SK-N-SH treated with all-trans-retinoic acid at 6 μM for 48 hours (cell line): ENCODE results near the gene OPHN1.

Source experiments
- ATAC-seq: fragments of 200-7000 bp; cut with Tn5 transposase; 3 replicates; pipeline ENCODE4 v1.9.1; 2020; ENCODE audit warnings: mild to moderate bottlenecking, moderate library complexity
- ARNTL ChIP-seq: fragments of 450-650 bp; formaldehyde crosslinking; IDR thresholded peaks from 2 replicates; pipeline ENCODE4 v1.5.0; 2020; ENCODE audit warnings: low read depth, mild to moderate bottlenecking, moderate library complexity, borderline replicate concordance
- BACH2 ChIP-seq: fragments of 250-450 bp; sonication (Bioruptor Pico); IDR thresholded peaks from 2 replicates; pipeline ENCODE4 v1.9.0; 2021; ENCODE audit warnings: mild to moderate bottlenecking, borderline replicate concordance
- CREB5 ChIP-seq: fragments of 250-450 bp; sonication (Bioruptor Pico); IDR thresholded peaks from 2 replicates; pipeline ENCODE4 v1.5.1; 2020; ENCODE audit warnings: low read depth, mild to moderate bottlenecking, moderate library complexity
- CSDC2 ChIP-seq: fragments of 250-450 bp; sonication (Bioruptor Pico); IDR thresholded peaks from 2 replicates; pipeline ENCODE4 v1.5.0; 2020; ENCODE audit warnings: mild to moderate bottlenecking, moderate library complexity
- CSRNP3 ChIP-seq: fragments of 250-450 bp; sonication (Bioruptor Pico); IDR thresholded peaks from 2 replicates; pipeline ENCODE4 v1.5.1; 2021; ENCODE audit warnings: mild to moderate bottlenecking, moderate library complexity
- ESRRG ChIP-seq: fragments of 250-450 bp; sonication (Bioruptor Pico); IDR thresholded peaks from 2 replicates; pipeline ENCODE4 v1.6.1; 2021; ENCODE audit warnings: mild to moderate bottlenecking
- GLIS3 ChIP-seq: fragments of 250-450 bp; sonication (Bioruptor Pico); IDR thresholded peaks from 2 replicates; pipeline ENCODE4 v1.5.0; 2020; ENCODE audit warnings: mild to moderate bottlenecking, moderate library complexity
- ISL1 ChIP-seq: fragments of 250-450 bp; sonication (Bioruptor Pico); IDR thresholded peaks from 2 replicates; pipeline ENCODE4 v2.1.2; 2022; ENCODE audit warnings: mild to moderate bottlenecking, moderate library complexity
- OSR1 ChIP-seq: fragments of 250-450 bp; sonication (Bioruptor Pico); IDR thresholded peaks from 2 replicates; pipeline ENCODE4 v1.8.0; 2022; ENCODE audit warnings: moderate library complexity, mild to moderate bottlenecking, inconsistent platforms
- PATZ1 ChIP-seq: fragments of 250-450 bp; sonication (Bioruptor Pico); IDR thresholded peaks from 2 replicates; pipeline ENCODE4 v1.8.0; 2020; ENCODE audit warnings: mild to moderate bottlenecking, moderate library complexity, borderline replicate concordance
- POU6F1 ChIP-seq: fragments of 250-450 bp; sonication (Bioruptor Pico); IDR thresholded peaks from 2 replicates; pipeline ENCODE4 v1.8.0; 2021; ENCODE audit warnings: low read depth, mild to moderate bottlenecking, moderate library complexity, borderline replicate concordance
- RARB ChIP-seq: fragments of 250-450 bp; sonication (Bioruptor Pico); IDR thresholded peaks from 2 replicates; pipeline ENCODE4 v1.8.0; 2021; ENCODE audit warnings: mild to moderate bottlenecking, moderate library complexity
- TOX ChIP-seq: fragments of 250-450 bp; sonication (Bioruptor Pico); IDR thresholded peaks from 2 replicates; pipeline ENCODE4 v1.8.0; 2021; ENCODE audit warnings: mild to moderate bottlenecking, moderate library complexity, borderline replicate concordance
- TSHZ2 ChIP-seq: fragments of 250-450 bp; sonication (Bioruptor Pico); IDR thresholded peaks from 2 replicates; pipeline ENCODE4 v1.5.0; 2020; ENCODE audit warnings: mild to moderate bottlenecking, moderate library complexity
- ZC3H10 ChIP-seq: fragments of 250-450 bp; sonication (Bioruptor Pico); IDR thresholded peaks from 2 replicates; pipeline ENCODE4 v1.5.1; 2021; ENCODE audit warnings: mild to moderate bottlenecking, moderate library complexity
- ZFP3 ChIP-seq: fragments of 250-450 bp; sonication (Bioruptor Pico); IDR thresholded peaks from 2 replicates; pipeline ENCODE4 v1.5.0; 2020; ENCODE audit warnings: mild to moderate bottlenecking, moderate library complexity
- ZFP30 ChIP-seq: fragments of 450-650 bp; formaldehyde crosslinking; IDR thresholded peaks from 2 replicates; pipeline ENCODE4 v1.5.0; 2022; ENCODE audit warnings: mild to moderate bottlenecking, moderate library complexity
- ZNF70 ChIP-seq: fragments of 450-650 bp; formaldehyde crosslinking; IDR thresholded peaks from 2 replicates; pipeline ENCODE4 v1.5.0; 2020; ENCODE audit warnings: mild to moderate bottlenecking, moderate library complexity
- ZNF8 ChIP-seq: fragments of 450-650 bp; formaldehyde crosslinking; IDR thresholded peaks from 2 replicates; pipeline ENCODE4 v1.5.0; 2020; ENCODE audit warnings: mild to moderate bottlenecking, moderate library complexity

The OPHN1 gene

GRCh38 chrX:68417651-68418050 lies 15.6 kb downstream of the OPHN1 start:
- TF ChIP-seq ZFP3 (CRISPR knock-in tag) (no peak), ISL1 (CRISPR knock-in tag) (no peak), GLIS3 (CRISPR knock-in tag) (no peak), CREB5 (CRISPR knock-in tag) (no peak), TSHZ2 (no peak), POU6F1 (no peak), ARNTL (no peak), ZFP30 (CRISPR knock-in tag) (no peak), OSR1 (CRISPR knock-in tag) (no peak), TOX (CRISPR knock-in tag) (no peak)

GRCh38 chrX:68416592-68416991 lies 16.7 kb downstream of the OPHN1 start:
- no peak for ATAC-seq

More at GRCh38 chrX:68417651-68418050, 15.6 kb downstream of the OPHN1 start:
- no peak for ATAC-seq

More at GRCh38 chrX:68416592-68416991, 16.7 kb downstream of the OPHN1 start:
- TF ChIP-seq GLIS3 (CRISPR knock-in tag) (no peak), POU6F1 (no peak), PATZ1 (CRISPR knock-in tag) (no peak), ZFP30 (CRISPR knock-in tag) (no peak), ARNTL (no peak), TSHZ2 (no peak), CSDC2 (CRISPR knock-in tag) (no peak), RARB (CRISPR knock-in tag) (no peak), ISL1 (CRISPR knock-in tag) (no peak), ESRRG (CRISPR knock-in tag) (no peak), ZFP3 (CRISPR knock-in tag) (no peak), ZNF8 (no peak), CSRNP3 (CRISPR knock-in tag) (no peak), BACH2 (no peak), ZC3H10 (CRISPR knock-in tag) (no peak), ZNF70 (no peak)
